ENCODE measurements around the gene LILRB2.

Gene LILRB2

DNA sequence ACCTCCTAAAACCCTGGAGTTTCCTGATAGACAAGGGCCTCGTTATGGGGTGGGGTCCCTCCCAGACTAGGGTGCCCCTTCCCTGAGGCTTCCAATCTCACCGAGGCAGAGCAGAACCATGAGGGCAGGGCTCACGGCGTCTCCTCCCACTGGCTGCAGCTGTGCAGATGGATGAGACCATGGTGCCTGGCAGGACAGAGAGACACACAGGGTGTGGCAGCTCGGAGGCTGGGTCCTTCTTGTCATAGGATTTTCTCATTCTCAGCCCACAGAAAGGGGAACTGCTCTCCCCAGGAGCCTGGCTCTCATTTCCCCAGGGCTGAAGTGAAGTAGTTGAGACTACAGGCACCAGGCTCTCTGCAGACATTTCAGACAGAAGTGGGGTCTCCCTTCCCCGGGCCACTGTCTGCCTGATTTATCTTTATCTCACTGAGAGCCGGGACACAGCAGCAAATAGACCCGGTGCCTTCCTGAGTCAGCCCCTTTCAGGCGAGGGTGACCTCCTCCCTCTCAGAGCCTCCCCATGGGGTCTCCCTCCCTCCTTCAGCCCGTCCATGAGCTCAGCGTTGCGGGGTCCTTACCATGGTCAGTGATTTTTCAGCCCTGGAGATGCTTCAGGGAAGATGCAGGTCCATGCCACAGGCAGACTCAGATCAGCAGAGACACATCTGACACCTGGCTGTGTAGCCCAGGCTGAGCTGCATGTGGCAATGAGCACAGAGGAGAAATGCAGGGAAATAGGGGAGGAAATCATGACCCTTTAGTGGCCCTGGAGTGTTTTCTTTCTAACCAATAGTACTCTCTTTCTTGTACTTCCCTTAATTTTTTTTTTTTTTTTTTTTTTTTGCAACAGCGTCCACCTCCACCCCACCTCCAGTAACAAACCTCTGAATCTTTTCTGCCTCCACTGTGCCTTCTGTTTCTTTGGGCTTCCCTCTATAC is 31.8 kb upstream of the LILRB2 start, which contains the start of gene LILRA5:
LILRA5 (minus strand) TSS at position 731 of the 942 bp plus-strand sequence; CDS start at position 584, 147 bp downstream.
- no peak within 1 kb of the TSS for H3K4me3 ChIP-seq (ENCODE audit: low read depth, low read length)
- TF ChIP-seq, protein P1, sequence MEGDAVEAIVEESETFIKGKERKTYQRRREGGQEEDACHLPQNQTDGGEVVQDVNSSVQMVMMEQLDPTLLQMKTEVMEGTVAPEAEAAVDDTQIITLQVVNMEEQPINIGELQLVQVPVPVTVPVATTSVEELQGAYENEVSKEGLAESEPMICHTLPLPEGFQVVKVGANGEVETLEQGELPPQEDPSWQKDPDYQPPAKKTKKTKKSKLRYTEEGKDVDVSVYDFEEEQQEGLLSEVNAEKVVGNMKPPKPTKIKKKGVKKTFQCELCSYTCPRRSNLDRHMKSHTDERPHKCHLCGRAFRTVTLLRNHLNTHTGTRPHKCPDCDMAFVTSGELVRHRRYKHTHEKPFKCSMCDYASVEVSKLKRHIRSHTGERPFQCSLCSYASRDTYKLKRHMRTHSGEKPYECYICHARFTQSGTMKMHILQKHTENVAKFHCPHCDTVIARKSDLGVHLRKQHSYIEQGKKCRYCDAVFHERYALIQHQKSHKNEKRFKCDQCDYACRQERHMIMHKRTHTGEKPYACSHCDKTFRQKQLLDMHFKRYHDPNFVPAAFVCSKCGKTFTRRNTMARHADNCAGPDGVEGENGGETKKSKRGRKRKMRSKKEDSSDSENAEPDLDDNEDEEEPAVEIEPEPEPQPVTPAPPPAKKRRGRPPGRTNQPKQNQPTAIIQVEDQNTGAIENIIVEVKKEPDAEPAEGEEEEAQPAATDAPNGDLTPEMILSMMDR (IDR thresholded peaks at IDR 0.05; ENCODE audit: borderline replicate concordance, insufficient read depth, low read depth, low read length) = no peak

DNA sequence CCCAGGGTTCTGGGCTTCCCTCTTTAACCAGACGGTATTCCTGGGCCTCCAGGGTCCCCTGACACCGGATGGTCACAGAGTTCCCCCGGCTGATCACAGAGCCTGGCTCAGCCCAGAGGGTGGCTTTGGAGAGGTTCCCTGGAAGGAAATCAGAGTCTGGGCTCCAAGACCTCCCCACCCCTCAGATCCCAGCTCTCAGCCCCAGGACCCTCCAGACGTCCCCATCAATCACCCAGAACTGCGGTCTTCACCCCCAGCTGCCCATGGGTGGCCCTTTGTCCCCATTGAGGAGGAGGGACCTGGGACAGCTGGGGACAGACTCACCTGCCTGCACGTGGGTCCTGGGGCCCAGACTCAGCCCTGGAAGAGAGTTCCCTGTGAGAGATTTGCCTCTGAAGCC is 31.1 kb upstream of the LILRB2 start:
- H3K4me3 ChIP-seq (ENCODE audit: low read depth, low read length) = no peak overlapping the region
- TF ChIP-seq, protein P1 (IDR thresholded peaks at IDR 0.05; ENCODE audit: borderline replicate concordance, insufficient read depth, low read depth, low read length) = no peak

DNA sequence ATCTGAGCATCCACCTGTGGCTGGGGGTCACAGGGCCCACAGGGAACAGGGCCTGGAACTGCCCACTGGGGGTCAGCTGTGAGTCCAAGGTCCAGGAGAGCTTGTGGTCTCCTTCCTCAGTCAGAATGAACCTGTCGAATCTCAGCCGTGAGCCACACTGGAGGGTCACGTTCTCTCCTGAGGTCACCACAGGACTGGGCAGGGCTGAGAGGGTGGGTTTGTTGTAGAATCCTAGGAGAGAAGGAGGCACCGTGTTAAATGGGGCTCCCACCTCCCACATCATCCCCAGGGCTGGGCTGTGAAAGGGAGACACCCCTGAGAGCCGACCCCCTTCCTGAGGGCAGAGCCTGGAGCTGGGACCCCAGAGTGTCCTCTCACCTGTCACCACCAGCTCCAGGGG is 30.6 kb upstream of the LILRB2 start:
- no peak overlapping the region for H3K4me3 ChIP-seq (ENCODE audit: low read depth, low read length)
- TF ChIP-seq, protein P1 (IDR thresholded peaks at IDR 0.05; ENCODE audit: borderline replicate concordance, insufficient read depth, low read depth, low read length) = no peak

DNA sequence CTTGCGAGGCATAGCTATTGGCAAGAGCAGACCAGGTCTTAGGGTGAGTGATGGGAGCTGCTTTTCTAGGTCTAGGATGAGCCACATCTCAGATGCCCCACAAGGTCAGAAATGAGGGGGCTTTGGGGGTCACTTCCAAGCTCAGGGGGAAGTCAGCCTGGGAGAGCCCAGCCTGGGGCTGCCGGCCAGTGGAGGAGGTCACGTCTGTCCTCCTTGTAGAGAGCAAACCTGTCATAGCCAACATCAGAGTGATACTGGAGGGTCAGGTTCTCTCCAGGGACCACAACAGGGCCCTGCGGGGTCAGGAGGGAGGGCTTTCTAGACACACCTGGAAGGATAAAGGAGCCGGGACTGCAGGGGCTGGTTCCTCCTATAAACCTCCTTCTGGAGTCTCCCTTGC is 29.6 kb upstream of the LILRB2 start:
- TF ChIP-seq, protein P1 (IDR thresholded peaks at IDR 0.05; ENCODE audit: borderline replicate concordance, insufficient read depth, low read depth, low read length) = no peak
- H3K4me3 ChIP-seq (ENCODE audit: low read depth, low read length) = no peak overlapping the region

DNA sequence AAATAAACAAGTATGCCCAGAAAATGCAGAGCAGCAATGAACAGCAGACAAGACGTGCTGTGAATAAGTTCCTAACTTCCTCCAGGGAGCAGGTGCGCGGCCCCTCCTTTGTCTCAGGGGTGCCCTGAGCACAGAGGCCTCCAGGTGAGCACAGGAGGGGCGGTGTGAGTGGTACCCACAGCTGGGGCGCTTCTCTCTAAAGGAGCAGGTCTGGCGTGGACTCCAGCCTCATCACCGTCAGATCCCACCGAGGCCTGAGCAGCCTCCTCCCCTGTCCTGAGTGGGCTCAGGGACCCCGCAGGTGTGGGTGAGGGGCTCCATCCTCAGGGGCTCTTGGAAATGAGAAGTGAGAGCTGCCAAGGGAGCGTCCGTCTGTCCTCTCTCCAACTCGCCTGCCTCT is 28.9 kb upstream of the LILRB2 start:
- TF ChIP-seq, protein P1 (IDR thresholded peaks at IDR 0.05; ENCODE audit: borderline replicate concordance, insufficient read depth, low read depth, low read length) = no peak
- H3K4me3 ChIP-seq (ENCODE audit: low read depth, low read length) = no peak overlapping the region

DNA sequence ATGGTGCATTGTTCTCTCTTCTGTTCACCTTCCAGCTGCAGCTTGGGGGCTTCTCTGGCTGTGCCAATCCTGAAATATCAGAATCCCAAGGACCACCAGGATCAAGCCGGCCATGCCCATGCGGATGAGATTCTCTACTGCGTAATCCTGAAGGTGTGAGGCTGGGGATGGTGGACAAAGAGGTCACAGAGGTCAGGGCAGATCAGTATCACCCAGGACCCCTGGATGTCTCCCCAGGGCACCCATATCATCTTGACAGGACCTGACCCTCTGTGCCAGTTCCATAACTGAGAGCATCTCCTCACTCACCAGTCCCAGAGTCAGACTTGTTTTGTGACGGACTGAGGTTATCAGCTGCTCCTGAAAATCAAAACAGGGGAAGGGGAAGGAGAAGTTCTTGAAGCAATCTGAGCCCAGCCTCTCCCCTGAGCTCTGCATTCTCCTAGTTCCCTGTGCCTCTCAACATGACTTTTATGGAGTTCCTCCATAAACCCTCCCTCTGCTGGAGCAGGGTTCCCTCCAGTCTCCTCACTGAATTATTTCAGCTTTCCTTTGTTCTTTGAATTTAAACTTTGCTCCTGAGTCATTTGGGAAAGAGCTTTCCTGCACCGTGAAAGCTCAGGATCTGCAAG is 26.6 kb upstream of the LILRB2 start:
- TF ChIP-seq, protein P1 (IDR thresholded peaks at IDR 0.05; ENCODE audit: borderline replicate concordance, insufficient read depth, low read depth, low read length) = no peak
- H3K4me3 ChIP-seq (ENCODE audit: low read depth, low read length) = no peak overlapping the region
